GM12874 (cell line): ENCODE measurements around the gene PCDHA7.

Experiments
- CTCF ChIP-seq: IDR thresholded peaks from 2 replicates; pipeline ENCODE4 v1.5.1; 2011; ENCODE audit warnings: low read depth, mild to moderate bottlenecking, control low read depth, low read length, moderate library complexity; ENCODE audit not compliant: insufficient read depth

The PCDHA7 gene

DNA sequence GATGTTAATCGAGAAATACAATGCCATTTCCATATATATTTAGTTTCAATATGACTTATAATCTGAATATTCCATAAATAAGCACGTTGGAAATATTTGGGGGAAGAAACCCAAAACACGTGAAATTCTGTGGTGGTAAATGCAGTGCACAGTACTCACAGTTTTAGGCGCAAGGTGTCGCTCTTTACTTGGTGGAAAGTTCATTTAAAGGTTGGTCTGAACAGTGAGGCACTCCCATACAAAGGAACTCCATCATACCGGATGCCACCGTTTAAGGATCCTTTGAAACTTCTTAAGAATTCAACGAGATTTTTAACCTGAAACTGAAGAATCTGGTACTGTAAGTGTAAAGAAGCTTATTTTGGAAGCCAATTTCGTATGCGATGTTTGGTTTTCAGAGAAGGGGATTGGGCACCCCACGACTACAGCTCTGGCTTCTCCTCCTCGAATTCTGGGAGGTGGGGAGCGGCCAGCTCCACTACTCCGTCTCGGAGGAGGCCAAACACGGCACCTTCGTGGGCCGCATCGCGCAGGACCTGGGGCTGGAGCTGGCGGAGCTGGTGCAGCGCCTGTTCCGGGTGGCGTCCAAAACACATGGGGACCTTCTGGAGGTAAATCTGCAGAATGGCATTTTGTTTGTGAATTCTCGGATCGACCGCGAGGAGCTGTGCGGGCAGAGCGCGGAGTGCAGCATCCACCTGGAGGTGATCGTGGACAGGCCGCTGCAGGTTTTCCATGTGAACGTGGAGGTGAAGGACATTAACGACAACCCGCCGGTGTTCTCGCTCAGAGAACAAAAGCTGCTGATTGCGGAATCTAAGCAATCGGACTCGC, 34.9 kb downstream of the PCDHA7 start, which contains the start of gene PCDHA11:
Gene PCDHA11, plus strand, starts transcription at position 237 of the 834 bp plus-strand sequence. Its CDS starts 147 bp downstream, at position 384.
- TF ChIP-seq CTCF = no peak

GRCh38 chr5:140869555-140869886, 35.5 kb downstream of the PCDHA7 start:
- no peak for TF ChIP-seq CTCF

DNA sequence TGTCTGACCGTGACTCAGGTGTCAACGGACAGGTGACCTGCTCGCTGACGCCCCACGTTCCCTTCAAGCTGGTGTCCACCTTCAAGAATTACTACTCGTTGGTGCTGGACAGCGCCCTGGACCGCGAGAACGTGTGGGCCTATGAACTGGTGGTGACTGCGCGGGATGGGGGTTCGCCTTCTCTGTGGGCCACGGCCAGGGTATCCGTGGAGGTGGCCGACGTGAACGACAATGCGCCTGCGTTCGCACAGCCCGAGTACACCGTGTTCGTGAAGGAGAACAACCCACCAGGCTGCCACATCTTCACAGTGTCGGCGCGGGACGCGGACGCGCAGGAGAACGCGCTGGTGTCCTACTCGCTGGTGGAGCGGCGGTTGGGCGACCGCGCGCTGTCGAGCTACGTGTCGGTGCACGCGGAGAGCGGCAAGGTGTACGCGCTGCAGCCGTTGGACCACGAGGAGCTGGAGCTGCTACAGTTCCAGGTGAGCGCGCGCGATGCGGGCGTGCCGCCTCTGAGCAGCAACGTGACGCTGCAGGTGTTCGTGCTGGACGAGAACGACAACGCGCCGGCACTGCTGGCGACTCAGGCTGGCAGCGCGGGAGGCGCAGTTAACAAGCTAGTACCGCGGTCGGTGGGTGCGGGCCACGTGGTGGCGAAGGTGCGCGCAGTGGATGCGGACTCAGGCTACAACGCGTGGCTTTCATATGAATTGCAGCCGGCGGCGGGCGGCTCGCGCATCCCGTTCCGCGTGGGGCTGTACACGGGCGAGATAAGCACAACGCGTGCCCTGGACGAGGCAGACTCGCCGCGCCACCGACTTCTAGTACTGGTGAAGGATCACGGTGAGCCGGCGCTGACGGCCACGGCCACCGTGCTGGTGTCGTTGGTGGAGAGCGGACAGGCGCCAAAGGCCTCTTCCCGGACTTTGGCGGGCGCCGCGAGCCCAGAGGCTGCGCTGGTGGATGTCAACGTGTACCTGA, 36.4 kb downstream of the PCDHA7 start:
- no peak for TF ChIP-seq CTCF

GRCh38 chr5:140875085-140876065, 41.3 kb downstream of the PCDHA7 start, which contains the start of gene PCDHA12:
Gene PCDHA12 (plus strand): TSS chr5:140875308. CDS start chr5:140875473, 165 bp downstream.
- no peak for TF ChIP-seq CTCF

- no peak for TF ChIP-seq CTCF
Observed at GRCh38 chr5:140877262-140877581, 43.2 kb downstream of the PCDHA7 start.

- TF ChIP-seq CTCF = no peak
Observed at GRCh38 chr5:140881889-140882590, 48.0 kb downstream of the PCDHA7 start, which contains the start of gene PCDHA13. Gene PCDHA13 (plus strand): TSS chr5:140882124. CDS start chr5:140882269, 145 bp downstream.
